Measurements from ENCODE around the gene BCAR1.

DNA sequence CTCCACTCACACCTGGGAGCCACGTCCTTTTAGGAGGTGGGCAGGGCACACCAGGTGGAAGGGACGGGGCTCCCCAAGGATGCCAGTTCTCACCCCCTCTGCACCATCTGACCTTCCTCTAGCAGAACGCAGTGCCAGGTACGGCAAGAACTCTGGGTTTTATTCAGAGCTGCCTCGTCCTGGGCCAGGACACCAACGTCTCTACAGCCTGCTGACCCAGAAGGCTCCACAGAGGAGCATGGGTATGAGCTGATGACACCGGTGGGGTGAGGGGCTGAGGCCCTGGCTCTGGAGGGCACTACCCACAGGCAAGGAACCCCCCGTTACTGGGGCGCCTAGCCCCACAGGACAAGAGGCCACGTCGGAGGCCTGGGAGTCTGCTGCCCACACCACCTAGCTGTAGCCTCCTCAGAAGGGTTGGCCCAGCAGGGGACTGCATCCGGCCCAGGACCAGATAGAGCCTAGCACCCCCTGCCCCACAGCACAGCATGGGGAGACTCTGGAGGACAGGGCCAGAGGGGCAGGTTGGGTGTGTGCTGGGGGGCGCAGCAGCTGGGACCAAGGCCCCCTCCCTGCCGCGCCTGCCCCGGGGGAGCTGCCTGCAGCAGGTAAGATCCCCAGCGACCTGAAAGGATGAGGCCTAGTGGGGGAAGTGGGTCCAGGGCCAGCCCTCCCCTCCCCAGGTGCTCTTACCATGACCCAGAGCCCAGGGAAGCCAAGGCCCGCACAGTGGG is 13.9 kb downstream of the BCAR1 start:
- TF ChIP-seq, protein P1, sequence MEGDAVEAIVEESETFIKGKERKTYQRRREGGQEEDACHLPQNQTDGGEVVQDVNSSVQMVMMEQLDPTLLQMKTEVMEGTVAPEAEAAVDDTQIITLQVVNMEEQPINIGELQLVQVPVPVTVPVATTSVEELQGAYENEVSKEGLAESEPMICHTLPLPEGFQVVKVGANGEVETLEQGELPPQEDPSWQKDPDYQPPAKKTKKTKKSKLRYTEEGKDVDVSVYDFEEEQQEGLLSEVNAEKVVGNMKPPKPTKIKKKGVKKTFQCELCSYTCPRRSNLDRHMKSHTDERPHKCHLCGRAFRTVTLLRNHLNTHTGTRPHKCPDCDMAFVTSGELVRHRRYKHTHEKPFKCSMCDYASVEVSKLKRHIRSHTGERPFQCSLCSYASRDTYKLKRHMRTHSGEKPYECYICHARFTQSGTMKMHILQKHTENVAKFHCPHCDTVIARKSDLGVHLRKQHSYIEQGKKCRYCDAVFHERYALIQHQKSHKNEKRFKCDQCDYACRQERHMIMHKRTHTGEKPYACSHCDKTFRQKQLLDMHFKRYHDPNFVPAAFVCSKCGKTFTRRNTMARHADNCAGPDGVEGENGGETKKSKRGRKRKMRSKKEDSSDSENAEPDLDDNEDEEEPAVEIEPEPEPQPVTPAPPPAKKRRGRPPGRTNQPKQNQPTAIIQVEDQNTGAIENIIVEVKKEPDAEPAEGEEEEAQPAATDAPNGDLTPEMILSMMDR (optimal IDR thresholded peaks at IDR 0.05 in 1 of 3, IDR thresholded peaks at IDR 0.05 in 1 of 3, conservative IDR thresholded peaks at IDR 0.05 in 1 of 3; ENCODE audit: extremely low read depth in 1 of 3, insufficient read depth in 2 of 3, low read length in 3 of 3) = no peak
- no peak for TF ChIP-seq EZH2 (IDR thresholded peaks at IDR 0.05; ENCODE audit: low read length)

All from keratinocyte (primary cell).